HG02759 (cell line): ENCODE data around the gene LARP4B.
"Not testable (repeated sequence)": the region's sequence is repeated elsewhere in the genome, so short reads cannot be mapped to it uniquely, and the experiment has no call there.

Experiments
- ATAC-seq: cut with Tn5 transposase; IDR thresholded peaks from one replicate; pipeline ENCODE4 v1.9.1; 2021; ENCODE audit warnings: mild to moderate bottlenecking, moderate library complexity; ENCODE audit not compliant: unreplicated experiment

LARP4B gene

DNA sequence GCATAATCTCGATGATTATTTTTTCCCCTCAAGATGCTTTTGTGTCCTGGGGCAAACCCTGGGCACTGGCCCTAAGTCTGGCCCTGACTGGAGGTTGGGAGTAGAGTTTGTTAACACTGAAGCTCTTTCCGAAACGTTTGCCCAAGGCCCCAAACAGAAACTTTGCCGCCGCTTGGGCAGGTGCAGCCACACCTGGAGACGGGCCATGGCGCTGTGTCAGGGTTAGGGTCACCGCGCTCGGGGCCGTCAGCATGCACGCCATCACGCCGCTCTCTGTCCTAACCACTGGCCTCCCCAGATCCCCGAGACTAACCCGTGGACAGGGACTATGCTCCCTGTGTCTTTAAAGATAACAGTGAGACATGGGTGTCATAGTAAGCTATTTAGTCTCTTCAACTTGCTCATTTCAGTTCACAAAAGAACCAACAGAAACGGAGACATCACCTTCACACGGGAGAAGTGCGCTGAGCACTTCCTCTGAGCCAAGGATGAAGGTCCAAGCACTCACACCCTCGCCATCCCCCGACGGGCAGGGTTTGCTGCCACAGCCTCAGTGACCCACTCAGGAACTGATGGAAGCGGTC, 156.8 kb downstream of the LARP4B start:
- ATAC-seq = no peak

DNA sequence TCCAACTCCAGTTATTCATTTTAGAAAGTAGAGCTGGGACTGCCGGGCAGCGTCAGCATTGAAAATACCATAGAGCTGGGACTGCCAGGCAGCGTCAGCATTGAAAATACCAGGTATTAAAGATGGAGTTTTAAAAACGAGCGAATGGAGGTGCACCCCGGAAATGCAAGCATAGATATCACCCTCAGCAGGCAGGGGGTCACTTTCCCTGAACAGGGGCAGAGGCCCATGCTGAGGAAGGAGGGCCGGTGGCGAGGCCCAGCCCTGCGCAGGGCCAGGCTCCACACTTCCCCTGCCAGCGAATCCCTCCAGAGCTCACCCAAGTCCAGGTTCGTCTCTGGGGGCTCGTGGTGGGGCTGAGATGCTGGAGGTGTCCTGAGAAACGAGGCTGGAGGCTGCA, 157.3 kb downstream of the LARP4B start:
- ATAC-seq = no peak

DNA sequence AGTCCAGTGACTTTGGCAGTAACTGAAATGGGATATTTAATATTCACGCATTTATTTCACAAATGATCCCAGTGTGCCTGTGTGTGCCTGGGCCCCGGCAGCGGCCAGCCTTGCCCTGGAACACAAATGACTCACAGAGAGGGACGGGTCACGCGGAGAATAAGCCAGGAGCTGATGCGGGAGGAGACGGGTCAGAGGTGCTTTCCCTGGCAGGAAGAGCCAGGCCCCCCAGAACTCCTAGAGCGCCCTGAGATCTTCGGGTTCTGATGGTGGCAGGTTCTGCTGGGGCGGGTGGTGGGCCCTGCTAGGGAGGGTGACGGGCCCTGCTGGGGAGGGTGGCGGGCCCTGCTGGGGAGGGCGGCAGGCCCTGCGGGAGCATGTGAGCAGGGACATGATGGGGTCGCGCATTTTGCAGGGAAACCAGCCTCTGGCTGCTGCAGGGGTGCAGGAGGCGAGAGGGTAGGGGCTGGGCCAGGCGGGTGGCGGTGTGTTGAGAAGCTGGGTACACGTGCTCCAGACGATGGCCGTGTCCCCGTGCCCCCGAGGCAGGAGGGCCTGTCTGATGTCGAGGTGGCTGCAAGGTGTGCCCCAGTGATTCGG, 157.8 kb downstream of the LARP4B start:
- no peak for ATAC-seq

DNA sequence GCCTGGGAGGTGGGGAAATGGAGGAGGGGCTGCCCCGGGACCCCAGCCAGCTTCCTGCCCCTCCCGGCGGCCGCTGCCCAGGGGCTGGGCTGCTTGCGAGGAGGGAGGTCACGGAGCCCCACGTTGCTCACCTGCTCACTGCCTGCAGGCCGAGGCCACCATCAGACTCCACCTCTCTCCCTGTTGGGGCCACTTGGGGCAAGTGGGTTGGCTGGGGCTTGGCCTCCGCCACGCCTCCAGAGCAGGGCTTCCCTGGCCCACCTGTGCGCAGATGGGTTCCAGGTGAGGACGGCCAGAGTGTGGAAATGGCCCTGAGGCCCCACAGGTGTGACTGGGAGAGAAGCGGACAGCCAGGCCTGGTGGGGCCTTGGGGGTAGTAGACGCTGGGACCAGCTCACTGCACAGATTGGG, 159.3 kb downstream of the LARP4B start:
- no peak for ATAC-seq

DNA sequence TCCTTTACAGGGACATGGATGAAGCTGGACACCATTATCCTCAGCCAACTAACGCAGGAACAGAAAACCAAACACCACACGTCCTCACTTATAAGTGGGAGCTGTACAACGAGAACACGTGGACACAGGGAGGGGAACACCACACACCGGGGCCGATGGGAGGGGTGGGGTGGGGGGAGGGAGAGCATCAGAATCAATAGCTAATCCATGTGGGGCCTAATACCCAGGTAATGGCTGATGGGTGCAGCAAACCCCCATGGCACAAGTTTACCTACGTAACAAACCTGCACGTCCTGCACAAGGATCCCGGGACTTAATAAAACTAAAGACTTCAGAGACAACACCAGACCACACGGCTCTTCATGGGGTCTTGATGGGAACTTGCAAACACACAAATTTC, 159.9 kb downstream of the LARP4B start:
- ATAC-seq = no peak

DNA sequence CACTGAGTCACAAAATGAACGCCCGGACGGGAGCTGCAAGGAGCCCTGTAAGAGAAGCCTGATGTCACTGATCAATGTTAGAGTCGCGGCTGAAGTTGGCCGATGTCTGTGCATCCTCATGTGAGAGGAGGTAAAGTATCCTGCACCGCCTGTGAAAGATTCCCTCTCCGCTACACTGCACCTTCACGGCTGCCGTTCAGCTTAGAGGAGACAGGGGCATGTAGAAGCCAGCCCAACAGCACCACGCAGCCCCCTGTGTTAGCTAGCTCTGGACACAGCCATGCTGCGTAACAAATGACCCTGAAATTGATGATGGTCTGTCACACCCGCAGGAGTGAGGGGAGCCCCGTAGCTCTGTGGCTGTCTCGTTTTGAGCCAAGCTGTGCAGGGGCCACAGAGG, 160.5 kb downstream of the LARP4B start:
- no peak for ATAC-seq

DNA sequence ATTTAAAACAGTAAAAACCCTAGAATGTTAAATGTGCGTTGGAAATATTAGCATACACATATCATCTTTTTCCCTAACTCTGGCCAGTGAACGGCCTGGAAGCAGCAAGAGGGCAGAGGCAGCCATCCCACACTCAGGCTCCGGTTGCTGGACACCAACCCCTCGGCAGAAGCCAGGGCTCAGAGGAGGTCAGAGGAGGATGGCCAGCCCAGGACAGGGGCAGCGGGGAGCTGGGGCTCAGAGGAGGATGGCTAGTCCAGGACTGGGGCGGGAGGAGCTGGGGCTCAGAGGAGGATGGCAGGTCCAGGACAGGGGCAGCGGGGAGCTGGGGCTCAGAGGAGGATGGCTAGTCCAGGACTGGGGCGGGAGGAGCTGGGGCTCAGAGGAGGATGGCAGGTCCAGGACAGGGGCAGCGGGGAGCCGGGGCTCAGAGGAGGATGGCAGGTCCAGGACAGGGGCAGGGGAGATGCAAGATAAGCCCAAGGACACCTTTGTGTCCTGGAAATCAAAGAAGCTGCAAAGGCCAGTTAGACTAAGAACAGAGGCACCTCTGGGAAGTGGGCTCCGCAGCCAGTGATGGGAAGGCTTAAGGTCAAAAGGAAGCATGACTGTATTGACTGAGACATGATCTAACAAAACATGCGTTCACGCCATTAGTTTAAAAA, 161.3 kb downstream of the LARP4B start:
- ATAC-seq = not testable (repeated sequence)

DNA sequence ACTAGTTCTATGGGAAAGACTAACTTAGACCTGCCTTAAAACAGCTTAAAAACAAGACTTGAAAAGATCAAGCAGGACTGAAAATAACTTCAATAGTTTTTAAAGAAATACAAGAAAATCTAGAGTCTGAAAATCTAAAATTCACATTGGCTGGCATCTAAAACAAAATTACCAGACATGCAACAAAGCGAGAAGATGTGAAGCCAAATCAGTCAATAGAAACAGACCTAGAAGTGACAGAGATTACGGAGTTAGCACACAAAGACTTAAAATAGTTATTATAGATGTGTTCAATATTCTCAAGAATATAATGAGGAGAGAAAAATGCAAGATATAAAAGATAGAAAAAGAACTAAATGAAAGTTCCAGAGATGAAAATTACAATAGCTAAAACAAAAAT, 163.7 kb downstream of the LARP4B start:
- no peak for ATAC-seq

DNA sequence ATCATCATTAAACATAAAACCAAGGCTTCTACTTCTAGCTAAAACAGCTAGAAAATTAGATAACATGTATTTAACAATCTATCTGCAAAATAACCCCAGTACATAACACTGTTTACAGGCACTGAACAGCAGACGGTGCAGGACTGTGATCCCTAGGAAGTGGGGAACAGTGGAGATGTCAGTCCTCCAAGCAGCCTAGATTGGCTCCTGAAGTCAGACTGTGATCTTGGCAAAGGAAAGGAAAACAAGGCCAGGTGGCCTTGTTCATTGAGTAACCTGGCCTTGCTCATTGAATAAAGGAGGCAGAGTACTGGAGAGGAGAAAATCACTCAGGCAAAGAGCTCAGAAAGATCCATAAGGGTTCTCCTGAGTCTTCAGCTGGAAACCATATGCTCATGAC, 164.3 kb downstream of the LARP4B start:
- ATAC-seq = no peak

DNA sequence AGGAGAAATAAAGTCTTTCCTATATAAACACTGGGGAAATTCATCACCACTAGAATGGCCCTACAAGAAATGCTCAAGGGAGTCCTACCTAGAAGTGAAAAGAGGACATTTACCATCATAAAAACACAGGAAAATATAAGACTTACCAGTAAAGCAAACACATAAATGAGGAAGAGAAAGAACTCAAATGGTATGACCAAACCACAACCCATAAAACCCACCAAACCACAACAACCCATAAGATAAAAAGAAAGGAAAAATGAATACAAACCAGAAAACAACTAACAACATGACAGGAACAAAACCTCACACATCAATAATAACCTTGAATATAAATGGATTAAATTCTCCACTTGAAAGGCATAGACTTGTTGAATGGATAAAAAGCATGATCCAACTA, 170.1 kb downstream of the LARP4B start:
- no peak for ATAC-seq

DNA sequence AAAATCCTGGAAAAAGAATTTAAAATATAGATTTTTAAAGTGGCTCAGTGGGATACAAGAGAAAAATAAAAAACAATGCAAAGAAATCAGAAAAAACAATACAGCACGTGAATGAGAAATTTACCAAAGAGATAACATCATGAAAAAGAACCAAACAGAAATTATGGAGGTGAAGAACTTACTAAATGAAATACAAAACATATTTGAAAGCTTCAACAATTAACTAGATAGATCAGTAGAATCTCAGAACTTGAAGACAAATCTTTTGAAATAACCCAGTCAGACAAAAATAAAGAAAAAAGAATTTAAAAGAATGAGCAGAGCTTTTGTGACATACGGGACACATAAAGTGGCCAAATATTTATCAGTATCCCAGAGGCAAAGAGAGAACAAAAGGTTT, 170.9 kb downstream of the LARP4B start:
- ATAC-seq = no peak

DNA sequence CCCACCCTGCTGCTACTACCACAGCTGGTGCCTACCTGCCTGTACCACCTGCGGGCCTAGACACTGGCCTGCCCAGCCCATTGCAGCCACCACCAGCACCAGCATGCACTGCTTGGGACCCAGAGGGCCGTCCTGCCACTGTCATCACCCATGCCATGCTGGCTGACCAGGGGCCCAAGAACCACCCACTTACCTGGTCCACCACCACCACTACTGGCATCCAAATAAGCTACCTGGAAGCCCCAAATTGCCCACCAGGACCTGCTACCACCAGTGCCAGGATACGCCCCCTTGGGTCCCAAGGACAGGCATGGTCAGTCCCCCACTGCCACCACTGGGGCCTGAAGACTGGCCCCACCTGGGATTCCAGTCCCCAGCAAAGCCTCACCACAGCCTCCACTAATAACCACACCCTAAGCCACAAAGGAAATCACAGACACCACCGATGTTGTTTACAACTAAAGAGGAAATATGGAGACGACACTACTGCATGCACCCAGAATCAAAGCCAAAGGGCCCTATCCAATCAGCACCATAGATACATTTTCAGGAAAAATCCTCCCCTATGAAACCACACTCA, 171.5 kb downstream of the LARP4B start:
- ATAC-seq = no peak
